ENCODE results near the gene FBXL19.

DNA sequence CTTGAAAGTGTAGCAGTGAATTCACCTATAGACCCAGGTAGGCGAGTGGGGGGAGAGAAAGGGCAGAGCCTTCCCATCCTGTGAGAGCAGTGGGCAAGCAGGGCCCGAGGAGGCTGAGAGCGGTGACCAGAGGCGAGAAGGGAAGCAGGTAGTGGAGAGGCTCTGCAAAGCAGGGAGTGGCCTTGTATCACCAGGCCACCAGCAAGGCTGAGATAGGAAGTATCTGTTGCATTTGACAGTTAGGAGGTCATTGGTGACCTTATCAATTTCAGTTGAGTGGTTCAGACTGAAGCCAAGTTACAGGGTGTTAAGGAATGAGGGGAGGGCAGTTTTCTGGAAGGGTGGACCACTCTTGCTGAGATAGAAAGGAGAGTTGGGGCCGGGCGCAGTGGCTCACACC, 51.0 kb downstream of the FBXL19 start:
- no peak for TF ChIP-seq RNF2 (IDR thresholded peaks at IDR 0.05; ENCODE audit: borderline replicate concordance, low read depth)
- TF ChIP-seq, protein P1, sequence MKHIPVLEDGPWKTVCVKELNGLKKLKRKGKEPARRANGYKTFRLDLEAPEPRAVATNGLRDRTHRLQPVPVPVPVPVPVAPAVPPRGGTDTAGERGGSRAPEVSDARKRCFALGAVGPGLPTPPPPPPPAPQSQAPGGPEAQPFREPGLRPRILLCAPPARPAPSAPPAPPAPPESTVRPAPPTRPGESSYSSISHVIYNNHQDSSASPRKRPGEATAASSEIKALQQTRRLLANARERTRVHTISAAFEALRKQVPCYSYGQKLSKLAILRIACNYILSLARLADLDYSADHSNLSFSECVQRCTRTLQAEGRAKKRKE (CRISPR knock-in tag; IDR thresholded peaks at IDR 0.05; ENCODE audit: low read depth) = no peak
- no peak for TF ChIP-seq ZC3H11A (IDR thresholded peaks at IDR 0.05)
- no peak for TF ChIP-seq POLR2A (IDR thresholded peaks at IDR 0.05; ENCODE audit: low read length)
- no peak for TF ChIP-seq CBX8 (IDR thresholded peaks at IDR 0.05)
- TF ChIP-seq NR3C1 (IDR thresholded peaks at IDR 0.05) = no peak
- no peak for TF ChIP-seq EP300 (IDR thresholded peaks at IDR 0.05)
- TF ChIP-seq NFE2L2 (conservative IDR thresholded peaks at IDR 0.05; ENCODE audit: low read length) = no peak
- TF ChIP-seq, protein P2, sequence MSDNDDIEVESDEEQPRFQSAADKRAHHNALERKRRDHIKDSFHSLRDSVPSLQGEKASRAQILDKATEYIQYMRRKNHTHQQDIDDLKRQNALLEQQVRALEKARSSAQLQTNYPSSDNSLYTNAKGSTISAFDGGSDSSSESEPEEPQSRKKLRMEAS (IDR thresholded peaks at IDR 0.05) = no peak
- TF ChIP-seq, protein P3, sequence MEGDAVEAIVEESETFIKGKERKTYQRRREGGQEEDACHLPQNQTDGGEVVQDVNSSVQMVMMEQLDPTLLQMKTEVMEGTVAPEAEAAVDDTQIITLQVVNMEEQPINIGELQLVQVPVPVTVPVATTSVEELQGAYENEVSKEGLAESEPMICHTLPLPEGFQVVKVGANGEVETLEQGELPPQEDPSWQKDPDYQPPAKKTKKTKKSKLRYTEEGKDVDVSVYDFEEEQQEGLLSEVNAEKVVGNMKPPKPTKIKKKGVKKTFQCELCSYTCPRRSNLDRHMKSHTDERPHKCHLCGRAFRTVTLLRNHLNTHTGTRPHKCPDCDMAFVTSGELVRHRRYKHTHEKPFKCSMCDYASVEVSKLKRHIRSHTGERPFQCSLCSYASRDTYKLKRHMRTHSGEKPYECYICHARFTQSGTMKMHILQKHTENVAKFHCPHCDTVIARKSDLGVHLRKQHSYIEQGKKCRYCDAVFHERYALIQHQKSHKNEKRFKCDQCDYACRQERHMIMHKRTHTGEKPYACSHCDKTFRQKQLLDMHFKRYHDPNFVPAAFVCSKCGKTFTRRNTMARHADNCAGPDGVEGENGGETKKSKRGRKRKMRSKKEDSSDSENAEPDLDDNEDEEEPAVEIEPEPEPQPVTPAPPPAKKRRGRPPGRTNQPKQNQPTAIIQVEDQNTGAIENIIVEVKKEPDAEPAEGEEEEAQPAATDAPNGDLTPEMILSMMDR (IDR thresholded peaks at IDR 0.05) = no peak

Data from A549 (cell line).